HG03342 (cell line): ENCODE measurements around the gene NPC2.
A peak's percentile ranks its signal among the peaks of the same experiment; 100 is the strongest.

Experiments used
- ATAC-seq: cut with Tn5 transposase; IDR thresholded peaks from one replicate; pipeline ENCODE4 v1.9.1; 2021; ENCODE audit warnings: mild to moderate bottlenecking, moderate library complexity; ENCODE audit not compliant: unreplicated experiment

The NPC2 gene

GRCh38 chr14:74503291-74503937 is 10.3 kb upstream of the NPC2 start:
- no peak for ATAC-seq

GRCh38 chr14:74502236-74503019 is 9.3 kb upstream of the NPC2 start:
- ATAC-seq, result no peak

- ATAC-seq, result no peak
These were observed 8.6 kb upstream of the NPC2 start for GRCh38 chr14:74501691-74502090.

- no peak for ATAC-seq
These were observed 8.1 kb upstream of the NPC2 start for GRCh38 chr14:74501135-74501614.

GRCh38 chr14:74500417-74501134 is 7.5 kb upstream of the NPC2 start:
- ATAC-seq, result no peak

GRCh38 chr14:74495356-74495755 is 2.3 kb upstream of the NPC2 start:
- ATAC-seq, result no peak

- peak; percentile 88 for ATAC-seq
These were observed 497 bp upstream of the NPC2 start, which contains the start of gene ISCA2 for GRCh38 chr14:74493343-74494261. Gene ISCA2, plus strand, starts transcription at chr14:74493765. Its CDS starts 10 bp downstream, at chr14:74493775.

- ATAC-seq, result no peak
These were observed 939 bp downstream of the NPC2 start for GRCh38 chr14:74491956-74492775.

GRCh38 chr14:74490486-74490885 is 2.6 kb downstream of the NPC2 start:
- no peak for ATAC-seq

GRCh38 chr14:74488786-74489397 is 4.2 kb downstream of the NPC2 start:
- ATAC-seq, result no peak

- no peak for ATAC-seq
These were observed 6.9 kb downstream of the NPC2 start for GRCh38 chr14:74486164-74486563.

GRCh38 chr14:74483321-74483720 is 9.8 kb downstream of the NPC2 start:
- no peak for ATAC-seq

GRCh38 chr14:74482571-74482970 is 10.5 kb downstream of the NPC2 start:
- ATAC-seq, result no peak

GRCh38 chr14:74480046-74480445 is 13.1 kb downstream of the NPC2 start:
- ATAC-seq, result no peak

GRCh38 chr14:74478996-74479635 is 14.0 kb downstream of the NPC2 start:
- no peak for ATAC-seq

- no peak for ATAC-seq
These were observed 16.5 kb downstream of the NPC2 start for GRCh38 chr14:74476607-74477006.

GRCh38 chr14:74476107-74476506 is 17.0 kb downstream of the NPC2 start:
- ATAC-seq, result no peak

- no peak for ATAC-seq
These were observed 17.4 kb downstream of the NPC2 start for GRCh38 chr14:74475678-74476077.

- no peak for ATAC-seq
These were observed 18.7 kb downstream of the NPC2 start for GRCh38 chr14:74474376-74474775.
